ENCODE measurements around the gene GCLM.

- TF ChIP-seq CTCF (IDR thresholded peaks at IDR 0.05), result no peak
- TF ChIP-seq POLR2A (IDR thresholded peaks at IDR 0.05), result no peak
Measured at GRCh38 chr1:93877529-93877928, 31.7 kb downstream of the GCLM start.
